GM12875 (cell line): ENCODE measurements around the gene NFATC3.
A peak's percentile ranks its signal among the peaks of the same experiment; 100 is the strongest.
"Not testable (repeated sequence)": the region's sequence is repeated elsewhere in the genome, so short reads cannot be mapped to it uniquely, and the experiment has no call there.

ENCODE experiments used
- H3K4me3 ChIP-seq: one replicate; pipeline ENCODE4 v1.5.1; 2011; ENCODE audit warnings: low read depth, low read length, control low read depth
- CTCF ChIP-seq: IDR thresholded peaks from 2 replicates; pipeline ENCODE4 v1.5.1; 2011; ENCODE audit warnings: low read depth, mild to moderate bottlenecking, control low read depth, inconsistent platforms, low read length, moderate library complexity, borderline replicate concordance; ENCODE audit not compliant: insufficient read depth

NFATC3 gene

GRCh38 chr16:68113059-68113761 lies 28.0 kb downstream of the NFATC3 start:
- no peak for TF ChIP-seq CTCF

GRCh38 chr16:68113765-68114240 lies 28.6 kb downstream of the NFATC3 start:
- no peak for TF ChIP-seq CTCF
- no peak overlapping the region for H3K4me3 ChIP-seq

More at GRCh38 chr16:68113059-68113761, 28.0 kb downstream of the NFATC3 start:
- no peak overlapping the region for H3K4me3 ChIP-seq

- not testable (repeated sequence) for H3K4me3 ChIP-seq
These were observed 29.8 kb downstream of the NFATC3 start for GRCh38 chr16:68114939-68115338.

GRCh38 chr16:68115851-68116250 lies 30.7 kb downstream of the NFATC3 start:
- TF ChIP-seq CTCF: no peak

GRCh38 chr16:68116256-68116867 lies 31.2 kb downstream of the NFATC3 start:
- no peak overlapping the region for H3K4me3 ChIP-seq
- TF ChIP-seq CTCF: peak; percentile 60; the same call in 1 of the 2 replicates

More at GRCh38 chr16:68115851-68116250, 30.7 kb downstream of the NFATC3 start:
- no peak overlapping the region for H3K4me3 ChIP-seq

GRCh38 chr16:68117884-68118283 lies 32.7 kb downstream of the NFATC3 start:
- H3K4me3 ChIP-seq: no peak overlapping the region
- TF ChIP-seq CTCF: no peak

GRCh38 chr16:68118954-68119353 lies 33.8 kb downstream of the NFATC3 start:
- H3K4me3 ChIP-seq: not testable (repeated sequence)

- H3K4me3 ChIP-seq: not testable (repeated sequence)
These were observed 35.3 kb downstream of the NFATC3 start for GRCh38 chr16:68120496-68120895.
